PFSK-1 (cell line): ENCODE results near the gene CCSER1.

Experiments used
- FOXP2 ChIP-seq: optimal IDR thresholded peaks from 2 replicates; pipeline ENCODE3; 2011; ENCODE audit warnings: borderline replicate concordance, control low read depth, inconsistent platforms; ENCODE audit not compliant: insufficient read depth; ENCODE audit errors: extremely low read length, extremely low read depth
- POLR2AphosphoS5 ChIP-seq: IDR thresholded peaks from 2 replicates; pipeline ENCODE4 v1.6.1; 2012; ENCODE audit warnings: low read depth, mild to moderate bottlenecking, control low read depth, low read length, moderate library complexity
- SIN3A ChIP-seq: IDR thresholded peaks from 2 replicates; pipeline ENCODE4 v1.6.1; 2012; ENCODE audit warnings: mild to moderate bottlenecking, low read length, moderate library complexity, borderline replicate concordance; ENCODE audit not compliant: insufficient read depth
- TAF1 ChIP-seq: IDR thresholded peaks from 2 replicates; pipeline ENCODE4 v1.6.1; 2012; ENCODE audit warnings: low read length, control low read depth, borderline replicate concordance; ENCODE audit not compliant: insufficient read depth
- TF ChIP-seq, protein P1 (sequence below), 2 experiments: IDR thresholded peaks; 2 replicates each; pipeline versions ENCODE4 v1.6.1 to v1.8.0; 2011 to 2012; ENCODE audit warnings: low read depth in 2 of 2, low read length in 2 of 2, control low read depth in 1 of 2, inconsistent platforms in 1 of 2, mild to moderate bottlenecking in 1 of 2, moderate library complexity in 1 of 2; ENCODE audit not compliant: insufficient read depth in 1 of 2

The CCSER1 gene

DNA sequence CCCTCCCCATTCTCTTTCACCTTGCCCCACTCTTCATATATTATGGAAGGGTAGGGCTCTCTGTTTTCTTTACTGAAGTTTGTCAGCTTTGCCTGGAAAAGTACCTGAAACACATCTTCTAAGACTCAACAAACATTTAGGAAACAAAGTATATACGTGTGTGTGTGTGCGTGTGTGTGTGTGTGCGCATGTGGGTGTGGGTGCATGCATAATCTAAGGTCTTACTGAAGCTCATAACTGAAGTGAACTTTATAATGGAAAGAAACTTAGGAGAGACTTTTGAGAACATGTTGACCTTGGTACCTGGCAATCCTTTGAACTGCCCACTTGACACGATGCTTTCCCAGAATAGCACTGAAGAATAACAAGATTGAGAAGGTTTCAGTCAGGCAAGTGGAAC lies 1190.2 kb downstream of the CCSER1 start:
- TF ChIP-seq, protein P1, sequence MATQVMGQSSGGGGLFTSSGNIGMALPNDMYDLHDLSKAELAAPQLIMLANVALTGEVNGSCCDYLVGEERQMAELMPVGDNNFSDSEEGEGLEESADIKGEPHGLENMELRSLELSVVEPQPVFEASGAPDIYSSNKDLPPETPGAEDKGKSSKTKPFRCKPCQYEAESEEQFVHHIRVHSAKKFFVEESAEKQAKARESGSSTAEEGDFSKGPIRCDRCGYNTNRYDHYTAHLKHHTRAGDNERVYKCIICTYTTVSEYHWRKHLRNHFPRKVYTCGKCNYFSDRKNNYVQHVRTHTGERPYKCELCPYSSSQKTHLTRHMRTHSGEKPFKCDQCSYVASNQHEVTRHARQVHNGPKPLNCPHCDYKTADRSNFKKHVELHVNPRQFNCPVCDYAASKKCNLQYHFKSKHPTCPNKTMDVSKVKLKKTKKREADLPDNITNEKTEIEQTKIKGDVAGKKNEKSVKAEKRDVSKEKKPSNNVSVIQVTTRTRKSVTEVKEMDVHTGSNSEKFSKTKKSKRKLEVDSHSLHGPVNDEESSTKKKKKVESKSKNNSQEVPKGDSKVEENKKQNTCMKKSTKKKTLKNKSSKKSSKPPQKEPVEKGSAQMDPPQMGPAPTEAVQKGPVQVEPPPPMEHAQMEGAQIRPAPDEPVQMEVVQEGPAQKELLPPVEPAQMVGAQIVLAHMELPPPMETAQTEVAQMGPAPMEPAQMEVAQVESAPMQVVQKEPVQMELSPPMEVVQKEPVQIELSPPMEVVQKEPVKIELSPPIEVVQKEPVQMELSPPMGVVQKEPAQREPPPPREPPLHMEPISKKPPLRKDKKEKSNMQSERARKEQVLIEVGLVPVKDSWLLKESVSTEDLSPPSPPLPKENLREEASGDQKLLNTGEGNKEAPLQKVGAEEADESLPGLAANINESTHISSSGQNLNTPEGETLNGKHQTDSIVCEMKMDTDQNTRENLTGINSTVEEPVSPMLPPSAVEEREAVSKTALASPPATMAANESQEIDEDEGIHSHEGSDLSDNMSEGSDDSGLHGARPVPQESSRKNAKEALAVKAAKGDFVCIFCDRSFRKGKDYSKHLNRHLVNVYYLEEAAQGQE (IDR thresholded peaks at IDR 0.05; ENCODE audit: insufficient read depth in 1 of 2, low read depth in 2 of 2, low read length in 2 of 2) = no peak
- TF ChIP-seq POLR2AphosphoS5 = no peak
- no peak for TF ChIP-seq TAF1
- no peak for TF ChIP-seq FOXP2
- TF ChIP-seq SIN3A = no peak

DNA sequence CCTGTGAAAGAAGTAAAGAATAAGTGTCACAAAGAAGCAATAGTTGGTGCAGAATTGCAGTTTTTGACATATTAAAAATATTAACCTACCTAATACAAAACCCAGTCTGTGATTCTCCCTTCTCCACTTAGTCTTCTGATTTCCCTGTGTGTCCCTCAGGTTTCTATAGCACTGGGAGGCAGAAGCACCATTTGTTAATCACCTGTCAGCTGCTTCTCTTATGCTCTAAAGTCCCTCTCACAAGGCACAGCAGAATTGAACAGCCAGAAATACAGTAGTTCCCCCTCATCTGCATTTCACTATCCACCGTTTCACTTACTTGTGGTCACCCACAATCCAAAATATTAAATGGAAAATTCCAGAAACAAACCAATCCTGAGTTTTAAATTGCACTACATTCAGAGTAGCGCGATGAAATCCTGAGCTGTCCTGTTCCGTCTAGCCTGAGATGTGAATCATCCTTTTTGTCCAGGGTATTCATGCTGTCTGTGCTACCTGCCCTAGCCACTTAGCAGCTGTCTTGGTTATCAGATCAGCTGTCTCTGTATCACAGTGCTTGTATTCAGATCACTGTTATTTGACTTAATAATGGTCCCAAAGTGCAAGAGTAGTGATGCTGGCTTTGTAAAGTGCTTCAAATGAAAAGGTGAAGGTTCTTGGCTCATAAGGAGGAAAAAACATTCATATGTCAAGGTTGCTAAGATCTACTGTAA lies 1192.5 kb downstream of the CCSER1 start:
- TF ChIP-seq, protein P1 (IDR thresholded peaks at IDR 0.05; ENCODE audit: insufficient read depth in 1 of 2, low read depth in 2 of 2, low read length in 2 of 2) = no peak
- TF ChIP-seq POLR2AphosphoS5 (no peak), TAF1 (no peak), FOXP2 (no peak)

- no peak for TF ChIP-seq POLR2AphosphoS5
- TF ChIP-seq, protein P1 (IDR thresholded peaks at IDR 0.05; ENCODE audit: insufficient read depth in 1 of 2, low read depth in 2 of 2, low read length in 2 of 2) = no peak
- TF ChIP-seq SIN3A = no peak
- no peak for TF ChIP-seq TAF1
- no peak for TF ChIP-seq FOXP2
These were observed 1195.8 kb downstream of the CCSER1 start for GRCh38 chr4:91322961-91323360.

DNA sequence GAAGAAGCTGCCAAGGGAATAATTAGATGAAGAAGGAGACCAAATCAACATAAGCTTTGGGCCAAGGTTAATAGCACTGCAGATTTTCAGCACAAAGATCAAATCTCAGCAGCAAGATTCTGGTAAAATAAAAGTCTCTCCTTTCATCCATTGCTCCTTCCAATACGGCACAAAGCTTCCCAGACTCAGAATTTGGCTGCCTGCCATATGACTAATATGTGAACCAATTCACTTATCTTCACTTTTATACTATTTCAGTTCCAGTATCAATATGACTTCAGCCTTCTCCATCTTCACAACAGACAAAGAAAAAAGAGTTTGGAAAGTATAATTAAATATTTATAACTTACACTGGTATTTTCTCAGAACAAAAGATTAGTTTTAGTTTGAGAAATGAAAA lies 1198.3 kb downstream of the CCSER1 start:
- no peak for TF ChIP-seq TAF1
- no peak for TF ChIP-seq POLR2AphosphoS5
- no peak for TF ChIP-seq FOXP2
- TF ChIP-seq SIN3A = no peak
- TF ChIP-seq, protein P1 (IDR thresholded peaks at IDR 0.05; ENCODE audit: insufficient read depth in 1 of 2, low read depth in 2 of 2, low read length in 2 of 2) = no peak
